PFSK-1 (cell line): Measurements from ENCODE around the gene ZSCAN23.

Experiments used
- FOXP2 ChIP-seq: optimal IDR thresholded peaks from 2 replicates; pipeline ENCODE3; 2011; ENCODE audit warnings: borderline replicate concordance, control low read depth, inconsistent platforms; ENCODE audit not compliant: insufficient read depth; ENCODE audit errors: extremely low read length, extremely low read depth
- POLR2AphosphoS5 ChIP-seq: IDR thresholded peaks from 2 replicates; pipeline ENCODE4 v1.6.1; 2012; ENCODE audit warnings: low read depth, mild to moderate bottlenecking, control low read depth, low read length, moderate library complexity
- SIN3A ChIP-seq: IDR thresholded peaks from 2 replicates; pipeline ENCODE4 v1.6.1; 2012; ENCODE audit warnings: mild to moderate bottlenecking, low read length, moderate library complexity, borderline replicate concordance; ENCODE audit not compliant: insufficient read depth
- TAF1 ChIP-seq: IDR thresholded peaks from 2 replicates; pipeline ENCODE4 v1.6.1; 2012; ENCODE audit warnings: low read length, control low read depth, borderline replicate concordance; ENCODE audit not compliant: insufficient read depth
- TF ChIP-seq, protein P1 (sequence below), 2 experiments: IDR thresholded peaks; 2 replicates each; pipeline versions ENCODE4 v1.6.1 to v1.8.0; 2011 to 2012; ENCODE audit warnings: low read depth in 2 of 2, low read length in 2 of 2, control low read depth in 1 of 2, inconsistent platforms in 1 of 2, mild to moderate bottlenecking in 1 of 2, moderate library complexity in 1 of 2; ENCODE audit not compliant: insufficient read depth in 1 of 2

The ZSCAN23 gene

DNA sequence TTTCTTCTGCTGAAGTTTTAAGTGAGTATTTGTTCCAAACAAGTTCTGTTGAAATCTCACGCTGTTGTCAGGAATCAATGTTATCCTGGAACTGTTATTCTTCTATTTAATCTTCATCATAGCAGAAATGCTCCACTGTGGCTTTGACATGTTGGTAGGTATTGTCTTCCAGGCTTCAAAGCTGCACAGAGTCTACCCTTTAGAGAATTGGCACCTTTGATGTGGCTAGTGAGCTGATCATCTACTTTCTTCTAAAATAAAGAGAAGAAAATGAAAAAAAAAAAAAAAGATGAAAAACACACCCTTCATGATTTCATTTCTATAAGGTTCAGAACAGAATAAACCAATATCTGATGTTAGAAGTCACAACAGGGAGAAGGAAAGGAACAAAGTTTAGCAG, 5.8 kb upstream of the ZSCAN23 start:
- no peak for TF ChIP-seq TAF1
- no peak for TF ChIP-seq FOXP2
- no peak for TF ChIP-seq POLR2AphosphoS5
- no peak for TF ChIP-seq SIN3A
- TF ChIP-seq, protein P1, sequence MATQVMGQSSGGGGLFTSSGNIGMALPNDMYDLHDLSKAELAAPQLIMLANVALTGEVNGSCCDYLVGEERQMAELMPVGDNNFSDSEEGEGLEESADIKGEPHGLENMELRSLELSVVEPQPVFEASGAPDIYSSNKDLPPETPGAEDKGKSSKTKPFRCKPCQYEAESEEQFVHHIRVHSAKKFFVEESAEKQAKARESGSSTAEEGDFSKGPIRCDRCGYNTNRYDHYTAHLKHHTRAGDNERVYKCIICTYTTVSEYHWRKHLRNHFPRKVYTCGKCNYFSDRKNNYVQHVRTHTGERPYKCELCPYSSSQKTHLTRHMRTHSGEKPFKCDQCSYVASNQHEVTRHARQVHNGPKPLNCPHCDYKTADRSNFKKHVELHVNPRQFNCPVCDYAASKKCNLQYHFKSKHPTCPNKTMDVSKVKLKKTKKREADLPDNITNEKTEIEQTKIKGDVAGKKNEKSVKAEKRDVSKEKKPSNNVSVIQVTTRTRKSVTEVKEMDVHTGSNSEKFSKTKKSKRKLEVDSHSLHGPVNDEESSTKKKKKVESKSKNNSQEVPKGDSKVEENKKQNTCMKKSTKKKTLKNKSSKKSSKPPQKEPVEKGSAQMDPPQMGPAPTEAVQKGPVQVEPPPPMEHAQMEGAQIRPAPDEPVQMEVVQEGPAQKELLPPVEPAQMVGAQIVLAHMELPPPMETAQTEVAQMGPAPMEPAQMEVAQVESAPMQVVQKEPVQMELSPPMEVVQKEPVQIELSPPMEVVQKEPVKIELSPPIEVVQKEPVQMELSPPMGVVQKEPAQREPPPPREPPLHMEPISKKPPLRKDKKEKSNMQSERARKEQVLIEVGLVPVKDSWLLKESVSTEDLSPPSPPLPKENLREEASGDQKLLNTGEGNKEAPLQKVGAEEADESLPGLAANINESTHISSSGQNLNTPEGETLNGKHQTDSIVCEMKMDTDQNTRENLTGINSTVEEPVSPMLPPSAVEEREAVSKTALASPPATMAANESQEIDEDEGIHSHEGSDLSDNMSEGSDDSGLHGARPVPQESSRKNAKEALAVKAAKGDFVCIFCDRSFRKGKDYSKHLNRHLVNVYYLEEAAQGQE (IDR thresholded peaks at IDR 0.05; ENCODE audit: insufficient read depth in 1 of 2, low read depth in 2 of 2, low read length in 2 of 2), result no peak

GRCh38 chr6:28446818-28447511, 3.7 kb upstream of the ZSCAN23 start:
- TF ChIP-seq TAF1, result no peak
- TF ChIP-seq, protein P1 (IDR thresholded peaks at IDR 0.05; ENCODE audit: insufficient read depth in 1 of 2, low read depth in 2 of 2, low read length in 2 of 2), result no peak
- TF ChIP-seq POLR2AphosphoS5, result no peak
- TF ChIP-seq SIN3A, result no peak
- TF ChIP-seq FOXP2, result no peak

- TF ChIP-seq TAF1, result no peak
- TF ChIP-seq, protein P1 (IDR thresholded peaks at IDR 0.05; ENCODE audit: insufficient read depth in 1 of 2, low read depth in 2 of 2, low read length in 2 of 2), result no peak
Observed at GRCh38 chr6:28442586-28442985, 705 bp downstream of the ZSCAN23 start.

GRCh38 chr6:28436404-28436803, 6.9 kb downstream of the ZSCAN23 start:
- TF ChIP-seq, protein P1 (IDR thresholded peaks at IDR 0.05; ENCODE audit: insufficient read depth in 1 of 2, low read depth in 2 of 2, low read length in 2 of 2), result no peak
- no peak for TF ChIP-seq TAF1
- TF ChIP-seq POLR2AphosphoS5, result no peak
- no peak for TF ChIP-seq SIN3A
- no peak for TF ChIP-seq FOXP2

GRCh38 chr6:28433119-28433518, 10.2 kb downstream of the ZSCAN23 start:
- TF ChIP-seq, protein P1 (IDR thresholded peaks at IDR 0.05; ENCODE audit: insufficient read depth in 1 of 2, low read depth in 2 of 2, low read length in 2 of 2), result no peak
- TF ChIP-seq FOXP2, result no peak
- no peak for TF ChIP-seq TAF1
- no peak for TF ChIP-seq POLR2AphosphoS5
- no peak for TF ChIP-seq SIN3A
